Body of pancreas (tissue), 4 donors: ENCODE results near the gene SLC6A3. TPM values are rescaled to one million over a fixed set of nuclear protein-coding genes. Genes with fewer than 3 reads are reported as not detected.

Experiments used
- ATAC-seq: fragments of 150-250 bp; one replicate; pipeline ENCODE4 v1.9.1; 2016
- DNase-seq, 4 donors: peaks; one replicate each; pipeline ENCODE4 v3.0.0-alpha.2; 2019
- H3K27ac ChIP-seq, 4 donors: fragments of 200-600 bp; sonication (generic); 1 replicate in 3 of 4; 2 replicates in 1 of 4; pipeline versions ENCODE4 v1.5.1 to v1.6.1; 2016 to 2019; ENCODE audit warnings: mild to moderate bottlenecking in 1 of 4, mixed read lengths in 1 of 4, moderate library complexity in 1 of 4
- H3K27me3 ChIP-seq, 2 donors: fragments of 200-600 bp; sonication (generic); one replicate each; pipeline ENCODE4 v1.6.0; 2016; ENCODE audit warnings: mild to moderate bottlenecking in 1 of 2
- H3K36me3 ChIP-seq, 2 donors: fragments of 200-600 bp; sonication (generic); replicated peaks in 1 of 2; 2 replicates each; pipeline ENCODE4 v1.5.1; 2016; ENCODE audit warnings: low read depth in 2 of 2; ENCODE audit not compliant: insufficient read depth in 1 of 2
- H3K4me1 ChIP-seq: fragments of 200-600 bp; sonication (generic); one replicate; pipeline ENCODE4 v1.6.0; 2016
- H3K4me3 ChIP-seq, 2 donors: fragments of 200-600 bp; sonication (generic); 1 replicate in 1 of 2; 2 replicates in 1 of 2; pipeline ENCODE4 v1.5.1; 2016 to 2019
- H3K9me3 ChIP-seq, 3 donors: fragments of 200-600 bp; sonication (generic); 1 replicate in 2 of 3; 2 replicates in 1 of 3; pipeline ENCODE4 v1.5.1; 2016
- POLR2A ChIP-seq, 3 donors: fragments of 450-650 bp; IDR thresholded peaks; one replicate each; pipeline ENCODE4 v1.6.1; 2016; ENCODE audit warnings: antibody characterized with exemption in 3 of 3, mild to moderate bottlenecking in 2 of 3
- WGBS, 2 donors: methylation state at CpG; one replicate each; pipeline ENCODE4 v1.1.5; 2017; 5-methylcytosine and 5-hydroxymethylcytosine counted together
- intact Hi-C: fragments of 100-400 bp; cut with DNase I; formaldehyde crosslinking; loops from one replicate; pipeline ENCODE4 v1.15.1; 2023
- total RNA-seq, 2 donors: library from RNA; depleted of rRNA; stranded (reverse); fragments of >200 nt; gene quantifications; one replicate each; pipeline ENCODE4 v1.1.0, GENCODE V29; 2016
- TF ChIP-seq, protein P1 (sequence below), 7 experiments: fragments of 450-650 bp in 4 of 7; fragments of 200-600 bp in 3 of 7; sonication (generic) in 3 of 7; IDR thresholded peaks; one replicate each; pipeline ENCODE4 v1.5.1; 2016 to 2019; ENCODE audit warnings: antibody characterized with exemption in 7 of 7

The SLC6A3 gene
- total RNA-seq, 2 donors from 2014 or later: not detected

DNA sequence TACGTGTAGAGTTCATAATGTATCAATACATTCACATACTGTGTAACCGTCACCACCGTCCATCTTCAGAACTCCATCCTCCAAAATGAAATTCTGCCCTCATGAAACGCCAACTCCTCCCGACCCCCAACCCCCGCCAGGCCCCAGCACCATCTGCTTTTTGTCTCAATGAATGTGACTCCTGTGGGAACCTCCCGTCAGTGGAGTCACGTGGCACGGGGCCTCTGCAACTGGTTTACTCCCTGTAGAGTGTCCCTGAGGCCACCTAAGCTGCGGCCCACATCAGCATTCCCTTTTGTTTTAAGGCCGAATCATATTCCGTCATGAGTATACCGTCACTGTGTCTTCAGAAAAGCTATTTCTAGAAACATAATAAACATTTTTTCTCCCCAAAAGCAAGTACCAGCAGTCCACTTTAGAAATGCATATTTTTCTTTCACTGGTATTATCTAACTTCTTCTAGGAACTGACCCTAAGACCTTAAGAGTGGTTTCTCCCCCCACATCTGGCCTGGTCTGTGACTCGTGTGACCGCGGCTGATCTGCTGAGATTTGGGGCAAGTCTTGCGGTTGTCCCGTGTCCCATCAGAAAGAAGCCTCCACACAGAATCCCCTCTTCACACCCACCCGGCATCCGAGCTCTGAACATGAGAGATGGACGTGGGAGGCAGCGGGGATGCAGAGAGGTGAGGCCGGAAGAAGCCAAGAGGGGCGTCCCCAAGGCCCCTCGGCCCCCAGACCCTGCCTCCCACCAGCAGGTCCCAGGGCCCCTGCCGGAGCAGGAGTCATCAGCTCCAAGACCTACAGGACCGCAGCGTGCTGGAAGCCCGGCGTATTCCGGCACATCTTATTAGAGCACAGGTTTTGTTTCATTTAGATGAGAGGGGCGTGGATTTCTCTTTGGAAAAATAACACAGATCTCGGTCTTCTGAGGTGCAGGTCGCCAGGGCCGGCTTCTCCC is 38.3 kb downstream of the SLC6A3 start:
- H3K4me3 ChIP-seq: no peak overlapping the region
- no peak overlapping the region for H3K27ac ChIP-seq
- intact Hi-C loops: no loop called here
- no peaks in the 10 kb centered on the region for H3K4me1 ChIP-seq
- DNase-seq (peak in 1 of 4 donors; percentile 8), ATAC-seq (no peak)
- no peak for TF ChIP-seq POLR2A (IDR thresholded peaks at IDR 0.05)
- TF ChIP-seq, protein P1, sequence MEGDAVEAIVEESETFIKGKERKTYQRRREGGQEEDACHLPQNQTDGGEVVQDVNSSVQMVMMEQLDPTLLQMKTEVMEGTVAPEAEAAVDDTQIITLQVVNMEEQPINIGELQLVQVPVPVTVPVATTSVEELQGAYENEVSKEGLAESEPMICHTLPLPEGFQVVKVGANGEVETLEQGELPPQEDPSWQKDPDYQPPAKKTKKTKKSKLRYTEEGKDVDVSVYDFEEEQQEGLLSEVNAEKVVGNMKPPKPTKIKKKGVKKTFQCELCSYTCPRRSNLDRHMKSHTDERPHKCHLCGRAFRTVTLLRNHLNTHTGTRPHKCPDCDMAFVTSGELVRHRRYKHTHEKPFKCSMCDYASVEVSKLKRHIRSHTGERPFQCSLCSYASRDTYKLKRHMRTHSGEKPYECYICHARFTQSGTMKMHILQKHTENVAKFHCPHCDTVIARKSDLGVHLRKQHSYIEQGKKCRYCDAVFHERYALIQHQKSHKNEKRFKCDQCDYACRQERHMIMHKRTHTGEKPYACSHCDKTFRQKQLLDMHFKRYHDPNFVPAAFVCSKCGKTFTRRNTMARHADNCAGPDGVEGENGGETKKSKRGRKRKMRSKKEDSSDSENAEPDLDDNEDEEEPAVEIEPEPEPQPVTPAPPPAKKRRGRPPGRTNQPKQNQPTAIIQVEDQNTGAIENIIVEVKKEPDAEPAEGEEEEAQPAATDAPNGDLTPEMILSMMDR (IDR thresholded peaks at IDR 0.05): no peak
- 51 to 58% methylated on average over 31 to 35 of the region's 35 CpGs for WGBS, 2 donors
- H3K36me3 ChIP-seq: no peaks in the 10 kb centered on the region
- no peaks in the 10 kb centered on the region for H3K9me3 ChIP-seq
- H3K27me3 ChIP-seq: no peaks in the 10 kb centered on the region

GRCh38 chr5:1405539-1406530 is 39.4 kb downstream of the SLC6A3 start:
- 64 to 65% methylated on average over 29 to 40 of the region's 40 CpGs for WGBS, 2 donors
- ATAC-seq (no peak), DNase-seq (peak in 1 of 4 donors; percentile 7)
- H3K9me3 ChIP-seq: no peaks in the 10 kb centered on the region
- H3K27me3 ChIP-seq: no peaks in the 10 kb centered on the region
- no peak for TF ChIP-seq POLR2A (IDR thresholded peaks at IDR 0.05)
- TF ChIP-seq, protein P1 (IDR thresholded peaks at IDR 0.05): no peak
- intact Hi-C loops: no loop called here
- H3K36me3 ChIP-seq: no peaks in the 10 kb centered on the region
- no peak overlapping the region for H3K27ac ChIP-seq
- H3K4me1 ChIP-seq: no peaks in the 10 kb centered on the region
- no peak overlapping the region for H3K4me3 ChIP-seq

- intact Hi-C loops: no loop called here
- Histone ChIP-seq H3K4me1 (no peaks in the 10 kb centered on the region), H3K36me3 (no peaks in the 10 kb centered on the region), H3K27me3 (no peaks in the 10 kb centered on the region), H3K4me3 (no peak overlapping the region), H3K9me3 (no peaks in the 10 kb centered on the region), H3K27ac (no peak overlapping the region)
- 63 to 65% methylated on average over 4 to 19 of the region's 19 CpGs for whole genome bisulfite sequencing, 2 donors
- DNase-seq: peak in 1 of 4 donors; percentile 3
- no peak for ATAC-seq
- TF ChIP-seq POLR2A (IDR thresholded peaks at IDR 0.05): no peak
- TF ChIP-seq, protein P1 (IDR thresholded peaks at IDR 0.05): no peak
Measured at GRCh38 chr5:1405121-1405520, 40.1 kb downstream of the SLC6A3 start.

DNA sequence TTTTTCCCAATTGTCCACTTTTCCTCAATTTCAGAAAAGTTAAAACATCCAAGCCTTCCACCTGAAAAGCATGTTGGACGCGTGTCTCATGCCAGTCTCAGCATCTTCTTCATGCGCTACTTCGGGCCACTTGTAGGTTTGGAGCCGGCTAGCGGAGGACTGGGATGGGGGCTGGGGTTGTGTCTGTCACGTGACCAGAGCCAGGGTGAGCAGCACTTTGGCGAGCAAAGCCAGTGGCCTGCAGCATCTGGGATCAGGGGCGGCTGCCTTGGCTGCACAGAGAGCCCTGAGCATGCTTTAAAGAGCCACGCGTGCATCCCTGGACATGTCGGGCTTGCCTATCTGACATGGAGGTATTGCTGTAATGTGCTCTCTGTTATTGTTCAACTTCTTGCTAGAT is 41.2 kb downstream of the SLC6A3 start:
- DNase-seq (peak in 1 of 4 donors; percentile 3), ATAC-seq (no peak)
- intact Hi-C loops: no loop called here
- H3K9me3 ChIP-seq: no peaks in the 10 kb centered on the region
- H3K4me3 ChIP-seq: no peak overlapping the region
- no peaks in the 10 kb centered on the region for H3K27me3 ChIP-seq
- 59 to 68% methylated on average over 11 to 12 of the region's 12 CpGs for WGBS, 2 donors
- H3K36me3 ChIP-seq: no peaks in the 10 kb centered on the region
- TF ChIP-seq, protein P1 (IDR thresholded peaks at IDR 0.05): no peak
- no peak for TF ChIP-seq POLR2A (IDR thresholded peaks at IDR 0.05)
- no peaks in the 10 kb centered on the region for H3K4me1 ChIP-seq
- no peak overlapping the region for H3K27ac ChIP-seq
